T-helper 17 cell (primary cell): ENCODE data around the gene GPR89B. TPM values are rescaled to one million over a fixed set of nuclear protein-coding genes. Genes with fewer than 3 reads are reported as not detected.
A peak's percentile ranks its signal among the peaks of the same experiment; 100 is the strongest.
"Not testable (repeated sequence)": the region's sequence is repeated elsewhere in the genome, so short reads cannot be mapped to it uniquely, and the experiment has no call there.

ENCODE experiments used
- ATAC-seq: fragments of 150-1000 bp; cut with Tn5 transposase; 2 replicates; pipeline ENCODE4 v1.10.0; 2021; ENCODE audit warnings: mild to moderate bottlenecking, moderate library complexity
- DNase-seq, 3 donors: peaks; one replicate each; pipeline versions ENCODE4 v3.0.0 to v3.0.0-alpha.2; 2020 to 2021
- H3K9me3 ChIP-seq: one replicate; pipeline ENCODE4 v1.7.0; 2013; ENCODE audit warnings: low read length, mild to moderate bottlenecking; ENCODE audit not compliant: control insufficient read depth, poor library complexity, severe bottlenecking
- H3K27ac Mint-ChIP-seq: one replicate; pipeline ENCODE4 v1.8.0; 2022; ENCODE audit warnings: mild to moderate bottlenecking, moderate library complexity, mixed read lengths
- H3K27me3 Mint-ChIP-seq: one replicate; pipeline ENCODE4 v1.8.0; 2022; ENCODE audit warnings: mixed read lengths
- H3K36me3 Mint-ChIP-seq: one replicate; pipeline ENCODE4 v1.8.0; 2022; ENCODE audit warnings: low read depth, mixed read lengths
- H3K4me1 Mint-ChIP-seq: one replicate; pipeline ENCODE4 v1.8.0; 2022; ENCODE audit warnings: mild to moderate bottlenecking, mixed read lengths
- H3K4me3 Mint-ChIP-seq: one replicate; pipeline ENCODE4 v1.8.0; 2022; ENCODE audit warnings: mild to moderate bottlenecking, moderate library complexity, mixed read lengths
- total RNA-seq, 4 donors: library from RNA in 2 of 4; stranded (reverse) in 2 of 4; gene quantifications; one replicate each; pipeline ENCODE4 v1.2.3 and lab custom pipeline; 2022 to 2026

Gene GPR89B
- total RNA-seq, 2 donors from 2014 or later: 13.0 to 15.4 TPM

DNA sequence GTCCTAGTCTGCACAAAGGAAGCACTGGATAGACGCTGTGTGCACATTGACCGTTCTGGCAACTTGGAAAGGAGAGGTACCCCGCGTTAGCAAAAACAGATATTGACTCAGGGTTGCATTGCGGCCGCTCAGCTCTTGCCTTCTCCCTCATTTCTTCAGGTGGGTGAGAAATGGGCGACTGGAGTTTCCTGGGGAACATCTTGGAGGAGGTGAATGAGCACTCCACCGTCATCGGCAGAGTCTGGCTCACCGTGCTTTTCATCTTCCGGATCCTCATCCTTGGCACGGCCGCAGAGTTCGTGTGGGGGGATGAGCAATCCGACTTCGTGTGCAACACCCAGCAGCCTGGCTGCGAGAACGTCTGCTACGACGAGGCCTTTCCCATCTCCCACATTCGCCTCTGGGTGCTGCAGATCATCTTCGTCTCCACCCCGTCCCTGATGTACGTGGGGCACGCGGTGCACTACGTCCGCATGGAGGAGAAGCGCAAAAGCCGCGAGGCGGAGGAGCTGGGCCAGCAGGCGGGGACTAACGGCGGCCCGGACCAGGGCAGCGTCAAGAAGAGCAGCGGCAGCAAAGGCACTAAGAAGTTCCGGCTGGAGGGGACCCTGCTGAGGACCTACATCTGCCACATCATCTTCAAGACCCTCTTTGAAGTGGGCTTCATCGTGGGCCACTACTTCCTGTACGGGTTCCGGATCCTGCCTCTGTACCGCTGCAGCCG, 20.3 kb upstream of the GPR89B start:
- no peak overlapping the region for H3K4me3 Mint-ChIP-seq
- peaks cover 10% of the 10 kb centered on the region for H3K27me3 Mint-ChIP-seq
- peaks cover 4% of the 10 kb centered on the region for H3K4me1 Mint-ChIP-seq
- H3K9me3 ChIP-seq: no peaks in the 10 kb centered on the region
- no peaks in the 10 kb centered on the region for H3K36me3 Mint-ChIP-seq
- no peak overlapping the region for H3K27ac Mint-ChIP-seq
- ATAC-seq: no peak
- no peak for DNase-seq

DNA sequence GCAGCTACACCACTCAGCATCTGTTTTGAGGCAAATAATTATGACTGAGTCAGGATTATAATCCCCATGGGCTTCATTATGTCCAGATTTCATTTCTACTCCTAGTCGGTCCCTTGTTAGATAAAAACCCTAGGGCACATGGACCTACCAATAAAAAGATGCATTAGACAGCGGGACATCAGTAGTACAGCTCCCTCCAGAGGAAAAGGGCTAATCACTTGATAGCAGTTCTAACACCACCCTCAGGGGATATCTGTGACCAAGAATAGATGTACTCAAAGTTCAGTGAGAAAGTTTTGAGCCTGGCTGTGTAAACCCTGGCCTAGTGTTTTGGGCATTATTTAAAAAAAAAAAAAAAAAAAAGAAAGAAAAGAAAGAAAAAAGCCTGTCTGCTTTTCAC, 15.7 kb upstream of the GPR89B start:
- no peak overlapping the region for H3K4me3 Mint-ChIP-seq
- no peak for DNase-seq
- no peak overlapping the region for H3K27ac Mint-ChIP-seq
- H3K36me3 Mint-ChIP-seq: peaks cover 7% of the 10 kb centered on the region
- ATAC-seq: no peak
- no peaks in the 10 kb centered on the region for H3K9me3 ChIP-seq
- H3K4me1 Mint-ChIP-seq: no peaks in the 10 kb centered on the region
- H3K27me3 Mint-ChIP-seq: peaks cover 50% of the 10 kb centered on the region

DNA sequence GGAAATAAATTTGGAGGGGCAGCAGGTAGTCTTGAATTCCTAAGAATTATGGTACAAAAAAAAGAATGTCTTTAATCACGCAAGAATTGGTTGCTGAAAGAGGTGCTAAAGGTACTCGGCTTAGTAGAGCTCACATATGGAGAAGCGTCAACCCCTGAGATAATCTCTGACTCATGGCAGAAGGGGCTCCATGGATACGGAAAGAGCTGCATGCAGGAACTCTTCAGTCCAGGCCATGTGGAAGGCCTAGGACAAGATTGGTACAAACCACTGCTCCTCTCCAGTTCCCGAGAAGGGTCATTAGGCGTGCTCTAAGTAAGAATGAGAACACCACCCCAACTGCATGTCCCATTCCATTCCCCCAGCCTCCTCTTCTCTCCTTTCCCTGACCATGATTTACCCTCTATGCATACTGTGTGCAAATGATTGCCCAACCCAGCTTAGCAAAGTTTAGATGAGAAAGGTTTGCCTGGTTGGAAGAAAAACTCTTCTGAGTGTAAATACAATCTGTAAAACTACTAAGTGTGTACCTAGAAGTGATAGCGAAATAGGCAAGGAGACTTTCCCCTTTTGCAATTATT, 14.8 kb upstream of the GPR89B start:
- Mint-ChIP-seq H3K36me3 (peaks cover 7% of the 10 kb centered on the region), H3K27me3 (peaks cover 51% of the 10 kb centered on the region), H3K4me3 (no peak overlapping the region), H3K27ac (no peak overlapping the region), H3K4me1 (no peaks in the 10 kb centered on the region)
- DNase-seq (no peak), ATAC-seq (no peak)
- H3K9me3 ChIP-seq: no peaks in the 10 kb centered on the region

DNA sequence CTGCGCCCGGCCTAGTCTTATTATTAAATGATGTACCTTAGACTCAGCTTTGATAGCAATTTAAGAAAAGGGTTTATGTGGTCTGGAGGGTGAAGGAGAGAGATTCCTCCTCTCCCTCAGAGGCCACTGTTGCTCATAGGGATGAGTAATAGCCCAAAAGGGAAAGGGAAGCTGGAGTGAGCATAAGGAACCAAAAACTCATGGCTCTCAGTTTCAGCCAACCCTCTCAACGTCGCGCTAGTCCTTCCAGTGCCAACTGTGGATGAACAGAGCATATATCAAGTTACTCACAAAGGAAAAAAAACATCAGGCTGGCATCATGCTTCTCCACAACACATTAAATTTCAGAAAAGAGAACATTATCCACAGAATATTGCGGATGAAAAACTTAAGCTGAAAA, 8.3 kb upstream of the GPR89B start:
- H3K9me3 ChIP-seq: no peaks in the 10 kb centered on the region
- no peak for ATAC-seq
- H3K4me3 Mint-ChIP-seq: no peak overlapping the region
- H3K4me1 Mint-ChIP-seq: no peaks in the 10 kb centered on the region
- H3K36me3 Mint-ChIP-seq: peaks cover 7% of the 10 kb centered on the region
- no peak overlapping the region for H3K27ac Mint-ChIP-seq
- DNase-seq: no peak
- peaks cover 25% of the 10 kb centered on the region for H3K27me3 Mint-ChIP-seq

DNA sequence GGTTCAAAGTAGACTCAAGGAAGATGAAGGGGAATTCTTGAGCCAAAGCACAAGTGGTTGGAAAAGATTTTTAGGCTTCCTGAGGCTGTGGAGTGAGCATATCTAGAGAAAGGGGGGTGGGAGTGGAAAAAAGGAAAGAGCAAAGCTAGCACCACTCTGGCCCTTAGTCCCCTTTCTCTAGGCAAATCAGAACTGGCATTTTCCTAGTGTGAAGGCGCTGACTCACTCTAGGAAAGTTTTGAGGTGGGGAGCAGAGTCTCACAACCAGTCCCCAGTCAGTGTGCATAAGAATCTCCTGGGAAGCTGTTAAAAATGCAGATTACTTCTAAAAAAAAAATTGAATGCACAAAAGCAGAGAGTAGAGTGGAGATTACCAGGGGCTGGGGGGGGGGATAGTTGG, 3.4 kb upstream of the GPR89B start:
- H3K27ac Mint-ChIP-seq: no peak overlapping the region
- ATAC-seq: no peak
- H3K4me3 Mint-ChIP-seq: no peak overlapping the region
- no peak for DNase-seq
- no peaks in the 10 kb centered on the region for H3K36me3 Mint-ChIP-seq
- H3K9me3 ChIP-seq: no peaks in the 10 kb centered on the region
- peaks cover 3% of the 10 kb centered on the region for H3K4me1 Mint-ChIP-seq
- H3K27me3 Mint-ChIP-seq: no peaks in the 10 kb centered on the region

DNA sequence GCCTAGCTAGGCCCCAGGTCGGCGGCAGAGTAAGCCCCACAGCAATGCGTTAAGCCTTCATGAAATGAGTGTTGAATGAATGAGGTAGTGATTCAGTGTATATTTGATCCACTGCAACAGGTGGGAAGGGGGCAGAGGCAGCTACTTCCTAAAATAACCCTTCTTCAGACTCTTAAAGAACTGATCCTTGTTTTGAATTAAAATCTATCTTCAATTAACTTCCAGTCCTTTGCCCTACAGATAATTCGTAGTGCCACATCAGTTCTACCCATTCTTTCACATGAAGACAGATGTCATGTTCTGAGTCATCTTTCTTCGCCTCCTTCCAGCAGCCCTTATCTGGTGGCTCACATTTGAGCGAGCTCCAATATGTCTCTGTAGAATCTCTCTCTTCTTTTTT, 1.0 kb upstream of the GPR89B start:
- DNase-seq, H3K4me3 Mint-ChIP-seq, H3K27ac Mint-ChIP-seq, H3K27me3 Mint-ChIP-seq, H3K9me3 ChIP-seq, ATAC-seq, H3K36me3 Mint-ChIP-seq: not testable (repeated sequence)
- H3K4me1 Mint-ChIP-seq: peaks cover 21% of the 10 kb centered on the region

DNA sequence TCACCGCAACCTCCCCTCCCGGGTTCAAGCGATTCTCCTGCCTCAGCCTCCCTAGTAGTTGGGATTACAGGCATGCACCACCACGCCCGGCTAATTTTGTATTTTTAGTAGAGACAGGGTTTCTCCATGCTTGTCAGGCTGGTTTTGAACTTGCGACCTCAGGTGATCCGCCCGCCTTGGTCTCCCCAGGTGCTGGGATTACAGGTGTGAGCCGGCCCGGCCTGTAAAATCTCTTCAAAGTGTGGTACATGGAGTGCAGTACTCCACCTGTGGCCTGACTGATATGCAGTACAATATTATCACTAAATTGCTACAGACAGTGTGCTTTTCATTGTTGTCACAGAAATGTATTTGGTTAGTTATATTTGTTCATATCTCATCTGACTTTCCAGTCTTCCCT, 531 bp upstream of the GPR89B start:
- H3K4me3 Mint-ChIP-seq, H3K36me3 Mint-ChIP-seq, DNase-seq, H3K27ac Mint-ChIP-seq, H3K27me3 Mint-ChIP-seq, ATAC-seq, H3K9me3 ChIP-seq: not testable (repeated sequence)
- peaks cover 24% of the 10 kb centered on the region for H3K4me1 Mint-ChIP-seq

DNA sequence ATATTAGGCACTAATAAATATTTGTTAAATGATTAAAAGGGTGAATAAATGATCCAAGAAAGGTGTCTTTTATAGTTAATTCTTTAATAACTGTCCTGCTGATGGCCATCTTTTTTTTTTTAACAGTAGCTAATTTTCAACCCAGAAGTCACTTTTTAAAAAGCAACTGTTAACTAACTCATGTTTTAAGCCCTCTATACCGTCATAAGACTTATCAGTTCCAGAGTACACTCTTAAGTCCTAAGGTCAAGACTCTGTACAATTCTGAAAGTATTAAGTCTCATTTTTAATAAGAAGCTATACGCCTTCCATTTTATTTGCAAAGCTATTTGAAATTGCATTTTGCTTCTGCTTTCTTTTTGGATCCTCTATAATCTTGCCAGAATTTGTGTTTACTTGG, 2.9 kb downstream of the GPR89B start:
- H3K27me3 Mint-ChIP-seq, H3K9me3 ChIP-seq, H3K4me3 Mint-ChIP-seq, ATAC-seq, DNase-seq, H3K36me3 Mint-ChIP-seq: not testable (repeated sequence)
- H3K4me1 Mint-ChIP-seq: peaks cover 27% of the 10 kb centered on the region
- H3K27ac Mint-ChIP-seq: peak overlapping the region; percentile 85

DNA sequence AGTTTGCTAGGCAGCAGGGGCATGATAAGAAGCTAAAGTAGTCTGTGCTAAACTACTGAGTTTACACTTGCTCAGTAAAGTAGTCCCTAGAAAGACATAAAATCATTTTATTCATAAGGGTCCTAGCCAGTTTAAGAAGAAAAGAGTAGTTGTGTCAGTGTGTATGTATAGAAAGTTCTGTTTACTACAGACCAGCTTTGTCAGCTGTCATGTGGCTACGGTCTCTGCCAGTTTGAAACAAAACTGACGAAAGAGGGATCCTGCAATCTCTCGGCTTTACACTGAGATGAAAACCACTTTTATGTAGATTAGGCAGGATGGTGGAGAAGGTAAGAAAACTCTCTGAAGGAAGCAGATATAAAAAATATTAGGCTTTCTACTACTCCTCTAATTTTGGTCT, 7.1 kb downstream of the GPR89B start:
- H3K4me3 Mint-ChIP-seq, H3K27me3 Mint-ChIP-seq, H3K9me3 ChIP-seq, H3K36me3 Mint-ChIP-seq, DNase-seq, H3K27ac Mint-ChIP-seq, ATAC-seq: not testable (repeated sequence)
- peaks cover 22% of the 10 kb centered on the region for H3K4me1 Mint-ChIP-seq

DNA sequence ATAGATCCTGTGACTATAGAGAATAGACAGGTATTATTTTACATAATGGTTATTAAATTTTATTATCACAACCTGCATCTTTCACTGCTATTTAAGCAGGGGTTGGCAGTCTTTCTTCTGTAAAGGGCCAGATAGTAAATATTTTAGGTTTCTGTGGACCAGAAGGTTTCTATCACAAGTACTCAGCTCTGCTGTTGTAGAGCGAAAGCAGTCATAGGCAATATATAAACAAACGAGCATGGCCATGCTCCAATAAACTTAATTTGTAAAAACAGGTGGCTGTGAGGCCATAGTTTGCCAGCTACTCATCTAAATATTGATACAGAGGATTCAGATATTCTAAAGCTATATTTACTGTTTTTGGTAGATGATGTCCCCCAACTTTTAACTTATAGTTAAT, 12.2 kb downstream of the GPR89B start:
- not testable (repeated sequence) for H3K27ac Mint-ChIP-seq, H3K27me3 Mint-ChIP-seq, H3K4me3 Mint-ChIP-seq, H3K36me3 Mint-ChIP-seq, ATAC-seq, H3K4me1 Mint-ChIP-seq, H3K9me3 ChIP-seq, DNase-seq

DNA sequence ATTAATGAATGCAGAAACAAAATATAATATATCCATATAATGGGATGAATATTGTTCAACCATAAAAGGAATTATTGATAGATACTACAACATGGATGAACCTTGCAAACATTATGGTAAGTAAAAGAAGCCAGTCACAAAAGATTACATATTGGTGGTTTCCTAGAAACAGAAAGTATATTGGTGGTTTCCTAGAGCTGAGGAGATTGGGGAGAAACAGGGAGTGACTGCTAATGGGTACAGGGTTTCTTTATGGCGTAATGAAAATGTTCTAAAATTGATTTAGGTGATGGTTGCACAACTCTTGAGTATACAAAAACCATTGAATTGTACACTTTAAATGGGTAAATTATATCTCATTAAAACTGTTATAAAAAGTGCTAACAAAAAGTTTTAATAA, 14.3 kb downstream of the GPR89B start:
- H3K4me1 Mint-ChIP-seq, H3K27me3 Mint-ChIP-seq, H3K4me3 Mint-ChIP-seq, ATAC-seq, H3K9me3 ChIP-seq, H3K36me3 Mint-ChIP-seq, DNase-seq, H3K27ac Mint-ChIP-seq: not testable (repeated sequence)

DNA sequence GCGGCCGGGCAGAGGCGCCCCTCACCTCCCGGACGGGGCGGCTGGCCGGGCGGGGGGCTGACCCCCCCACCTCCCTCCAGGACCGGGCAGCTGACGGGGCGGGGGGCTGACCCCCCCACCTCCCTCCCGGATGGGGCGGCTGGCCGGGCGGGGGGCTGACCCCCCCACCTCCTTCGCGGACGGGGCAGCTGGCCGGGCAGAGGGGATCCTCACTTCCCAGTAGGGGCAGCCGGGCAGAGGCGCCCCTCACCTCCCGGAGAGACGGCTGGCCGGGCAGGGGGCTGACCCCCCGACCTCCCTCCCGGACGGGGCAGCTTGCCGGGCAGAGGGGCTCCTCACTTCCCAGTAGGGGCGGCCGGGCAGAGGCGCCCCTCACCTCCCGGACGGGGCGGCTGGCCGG, 21.3 kb downstream of the GPR89B start:
- ATAC-seq, H3K9me3 ChIP-seq, H3K4me1 Mint-ChIP-seq, H3K27me3 Mint-ChIP-seq, H3K27ac Mint-ChIP-seq, H3K4me3 Mint-ChIP-seq, DNase-seq, H3K36me3 Mint-ChIP-seq: not testable (repeated sequence)

DNA sequence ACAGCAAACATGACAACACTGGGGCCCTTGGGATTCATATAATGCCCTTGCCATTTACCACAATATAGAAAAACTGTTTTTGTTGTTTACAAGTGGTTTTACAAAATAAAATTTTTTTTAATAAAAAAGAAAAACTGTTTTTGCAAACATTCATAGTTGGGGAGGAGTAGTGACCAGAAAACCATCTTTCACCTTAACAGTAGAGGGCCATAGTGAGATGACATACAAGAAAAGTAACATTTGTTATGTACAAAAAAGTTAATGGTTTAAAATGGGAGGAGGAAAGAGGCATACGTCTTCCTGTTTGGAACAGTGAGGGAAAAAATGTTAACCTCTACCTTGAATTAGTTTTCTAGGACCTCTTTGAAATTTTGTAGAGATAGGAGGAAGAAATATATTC, 30.7 kb downstream of the GPR89B start:
- H3K9me3 ChIP-seq, H3K36me3 Mint-ChIP-seq, H3K27ac Mint-ChIP-seq, ATAC-seq, H3K4me1 Mint-ChIP-seq, DNase-seq, H3K4me3 Mint-ChIP-seq, H3K27me3 Mint-ChIP-seq: not testable (repeated sequence)

DNA sequence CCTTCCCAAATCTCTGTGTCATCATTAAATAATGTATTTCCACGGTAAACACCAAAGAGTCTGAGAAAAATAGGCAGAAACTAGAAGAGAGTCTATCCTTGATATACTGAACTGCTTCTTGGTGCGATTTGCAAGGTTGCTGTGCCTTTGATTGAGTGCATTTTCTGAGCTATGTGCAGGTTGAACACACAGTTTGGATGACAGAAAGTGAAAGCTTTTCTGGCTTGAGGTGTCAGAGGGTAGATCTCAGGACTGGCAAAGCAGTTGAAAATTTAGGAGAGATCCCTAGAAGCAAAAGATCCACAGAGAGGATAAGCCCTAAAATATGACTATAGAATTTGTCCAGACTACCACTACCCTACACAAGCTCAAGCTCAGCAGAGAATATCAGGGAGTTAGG, 31.5 kb downstream of the GPR89B start:
- H3K27me3 Mint-ChIP-seq, ATAC-seq, H3K36me3 Mint-ChIP-seq, H3K27ac Mint-ChIP-seq, DNase-seq, H3K9me3 ChIP-seq, H3K4me3 Mint-ChIP-seq, H3K4me1 Mint-ChIP-seq: not testable (repeated sequence)
